Measurements from ENCODE around the gene RASA3. TPM values are rescaled to one million over a fixed set of nuclear protein-coding genes. Genes with fewer than 3 reads are reported as not detected.
"Not testable (repeated sequence)": the region's sequence is repeated elsewhere in the genome, so short reads cannot be mapped to it uniquely, and the experiment has no call there.

RASA3 gene, protein sequence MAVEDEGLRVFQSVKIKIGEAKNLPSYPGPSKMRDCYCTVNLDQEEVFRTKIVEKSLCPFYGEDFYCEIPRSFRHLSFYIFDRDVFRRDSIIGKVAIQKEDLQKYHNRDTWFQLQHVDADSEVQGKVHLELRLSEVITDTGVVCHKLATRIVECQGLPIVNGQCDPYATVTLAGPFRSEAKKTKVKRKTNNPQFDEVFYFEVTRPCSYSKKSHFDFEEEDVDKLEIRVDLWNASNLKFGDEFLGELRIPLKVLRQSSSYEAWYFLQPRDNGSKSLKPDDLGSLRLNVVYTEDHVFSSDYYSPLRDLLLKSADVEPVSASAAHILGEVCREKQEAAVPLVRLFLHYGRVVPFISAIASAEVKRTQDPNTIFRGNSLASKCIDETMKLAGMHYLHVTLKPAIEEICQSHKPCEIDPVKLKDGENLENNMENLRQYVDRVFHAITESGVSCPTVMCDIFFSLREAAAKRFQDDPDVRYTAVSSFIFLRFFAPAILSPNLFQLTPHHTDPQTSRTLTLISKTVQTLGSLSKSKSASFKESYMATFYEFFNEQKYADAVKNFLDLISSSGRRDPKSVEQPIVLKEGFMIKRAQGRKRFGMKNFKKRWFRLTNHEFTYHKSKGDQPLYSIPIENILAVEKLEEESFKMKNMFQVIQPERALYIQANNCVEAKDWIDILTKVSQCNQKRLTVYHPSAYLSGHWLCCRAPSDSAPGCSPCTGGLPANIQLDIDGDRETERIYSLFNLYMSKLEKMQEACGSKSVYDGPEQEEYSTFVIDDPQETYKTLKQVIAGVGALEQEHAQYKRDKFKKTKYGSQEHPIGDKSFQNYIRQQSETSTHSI
- polyA plus RNA-seq, result 52.8 TPM

DNA sequence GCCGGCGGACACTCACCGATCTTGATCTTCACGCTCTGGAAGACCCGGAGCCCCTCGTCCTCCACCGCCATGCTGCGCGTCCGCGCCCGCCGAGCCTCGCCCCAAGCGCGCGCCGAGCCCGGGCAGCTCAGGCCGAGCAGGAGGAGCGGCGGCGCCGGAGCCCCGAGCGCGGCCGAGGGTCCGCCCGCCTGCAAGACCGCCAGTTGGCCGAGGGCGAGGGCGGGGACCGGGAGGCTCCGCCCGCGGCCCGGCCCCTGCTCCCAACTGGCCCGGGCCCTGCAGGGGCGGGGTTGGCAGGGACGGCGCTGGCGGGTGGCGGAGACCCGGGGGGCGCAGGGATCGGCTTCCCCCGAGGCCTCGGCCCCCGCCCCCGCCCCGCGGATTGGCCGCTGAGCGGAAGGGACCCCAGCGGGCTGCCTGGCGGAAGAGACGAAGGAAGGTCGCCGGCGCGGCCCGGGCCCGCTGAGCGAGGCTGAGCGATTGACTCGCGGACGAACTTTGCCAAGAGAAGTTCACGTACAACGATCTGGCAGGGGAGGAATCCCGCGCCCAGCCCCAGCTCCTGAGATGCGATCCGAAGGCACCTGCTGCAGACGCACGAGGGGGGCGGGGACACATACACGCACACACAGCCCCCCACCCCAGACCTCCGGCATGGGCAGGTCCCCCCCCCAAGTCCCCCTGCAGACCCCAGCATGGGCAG is at the start of gene RASA3:
Gene RASA3, minus strand, starts transcription at position 205 of the 703 bp plus-strand sequence. Its CDS starts 134 bp downstream, at position 71.
- Mint-ChIP-seq H3K27ac (peak within 1 kb of the TSS; percentile 84 to 97 (median 93)), H3K4me1 (peaks cover 26 to 48% (median 32%) of the 10 kb centered on the region in 3 donors), H3K4me3 (peak within 1 kb of the TSS; percentile 81 to 100 (median 98)), H3K27me3 (no peaks in the 10 kb centered on the region), H3K9me3 (peaks cover 0 to 1% (median 0%) of the 10 kb centered on the region in 3 donors), H3K36me3 (no peaks in the 10 kb centered on the region)

DNA sequence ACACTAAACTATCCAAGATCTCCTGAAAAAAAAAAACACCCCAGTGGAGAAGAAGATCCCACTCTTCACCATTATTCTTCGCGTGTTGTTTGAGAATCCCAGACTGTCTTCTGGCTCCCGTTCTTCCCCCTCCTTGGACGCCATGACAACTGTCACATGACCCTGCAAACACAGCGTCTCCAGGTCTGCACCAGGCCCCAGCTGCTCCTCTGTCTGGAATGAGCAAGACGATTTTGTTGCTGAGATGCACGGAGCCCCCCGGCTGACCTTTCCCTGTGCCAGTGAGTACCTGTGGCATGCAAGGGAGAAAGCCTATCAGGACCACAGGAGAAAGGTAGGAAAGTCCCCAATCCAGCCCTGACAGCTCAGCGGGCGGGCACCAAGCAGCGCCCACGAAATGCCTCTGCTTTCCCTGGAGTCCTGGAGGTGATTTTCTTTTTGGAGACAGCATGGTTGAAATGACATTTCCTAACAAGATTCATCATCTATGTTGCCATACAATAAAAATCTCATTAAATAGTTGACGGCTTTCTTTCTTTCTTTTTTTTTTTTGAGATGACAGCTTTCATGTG is 46.8 kb upstream of the RASA3 start, which contains the start of gene CFAP97D2:
Gene CFAP97D2, plus strand, starts transcription at position 171 of the 572 bp plus-strand sequence. Its CDS starts 74 bp downstream, at position 245.
- H3K36me3 Mint-ChIP-seq, result peaks cover 11% of the 10 kb centered on the region
- H3K27me3 Mint-ChIP-seq, result peaks cover 29% of the 10 kb centered on the region
- no peak within 1 kb of the TSS for H3K4me3 Mint-ChIP-seq
- peaks cover 0 to 5% (median 3%) of the 10 kb centered on the region in 3 donors for H3K4me1 Mint-ChIP-seq
- no peak within 1 kb of the TSS for H3K27ac Mint-ChIP-seq
- H3K9me3 Mint-ChIP-seq, result peaks cover 0 to under 1% (median 0%) of the 10 kb centered on the region in 3 donors

DNA sequence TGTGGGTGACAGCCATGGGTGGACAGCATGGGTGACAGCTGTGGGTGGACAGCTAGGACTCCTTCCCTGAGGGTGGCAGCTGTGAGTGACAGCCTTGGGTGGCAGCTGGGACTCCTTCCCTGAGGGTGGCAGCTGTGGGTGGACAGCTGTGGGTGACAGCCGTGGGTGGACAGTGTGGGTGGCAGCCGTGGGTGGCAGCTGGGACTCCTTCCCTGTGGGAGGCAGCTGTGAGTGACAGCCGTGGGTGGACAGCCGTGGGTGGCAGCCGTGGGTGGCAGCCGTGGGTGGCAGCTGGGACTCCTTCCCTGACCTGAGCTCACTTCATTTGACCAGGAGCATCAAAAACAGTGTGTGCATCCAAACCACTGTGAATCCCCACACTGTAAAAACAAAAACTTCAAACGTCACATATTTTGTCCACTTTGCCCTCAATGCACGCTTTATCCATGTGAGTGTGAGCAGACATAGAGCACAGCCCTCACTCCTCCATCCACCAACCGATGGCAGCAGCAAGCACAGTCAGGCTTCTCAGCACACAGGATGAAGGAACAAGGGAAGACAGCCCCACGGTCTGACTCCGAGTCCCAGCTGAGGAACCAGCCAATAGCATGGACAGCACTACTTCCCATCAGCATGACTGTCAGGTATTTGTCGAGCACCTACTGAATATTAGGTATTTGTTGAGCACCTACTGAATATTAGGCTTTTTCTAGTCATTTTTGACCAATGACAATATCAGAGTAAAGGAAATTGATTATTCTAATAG is 45.0 kb upstream of the RASA3 start:
- Mint-ChIP-seq H3K9me3 (peaks cover 2 to 12% (median 3%) of the 10 kb centered on the region in 3 donors), H3K4me1 (peaks cover 0 to 4% (median 3%) of the 10 kb centered on the region in 3 donors), H3K36me3 (peaks cover 12% of the 10 kb centered on the region), H3K27me3 (peaks cover 24% of the 10 kb centered on the region), H3K27ac (peak overlapping the region in 1 of 3 donors; percentile 4), H3K4me3 (no peak overlapping the region)

DNA sequence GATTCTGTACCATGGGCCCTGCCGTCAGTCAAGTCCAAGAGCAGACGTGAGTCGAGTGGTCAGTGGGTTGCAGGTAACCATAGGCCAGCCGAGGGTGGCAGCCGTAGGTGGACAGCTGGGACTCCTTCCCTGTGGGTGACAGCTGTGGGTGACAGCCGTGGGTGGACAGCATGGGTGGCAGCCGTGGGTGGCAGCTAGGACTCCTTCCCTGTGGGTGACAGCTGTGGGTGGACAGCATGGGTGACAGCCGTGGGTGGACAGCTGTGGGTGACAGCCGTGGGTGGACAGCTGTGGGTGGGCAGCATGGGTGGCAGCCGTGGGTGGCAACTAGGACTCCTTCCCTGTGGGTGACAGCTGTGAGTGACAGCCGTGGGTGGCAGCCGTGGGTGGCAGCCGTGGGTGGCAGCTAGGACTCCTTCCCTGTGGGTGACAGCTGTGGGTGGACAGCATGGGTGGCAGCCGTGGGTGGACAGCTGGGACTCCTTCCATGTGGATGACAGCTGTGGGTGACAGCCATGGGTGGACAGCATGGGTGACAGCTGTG is 44.0 kb upstream of the RASA3 start:
- Mint-ChIP-seq H3K27me3 (peaks cover 21% of the 10 kb centered on the region), H3K36me3 (peaks cover 12% of the 10 kb centered on the region), H3K9me3 (peaks cover 5 to 18% (median 5%) of the 10 kb centered on the region in 3 donors)
- H3K27ac Mint-ChIP-seq, H3K4me1 Mint-ChIP-seq, H3K4me3 Mint-ChIP-seq: not testable (repeated sequence)

DNA sequence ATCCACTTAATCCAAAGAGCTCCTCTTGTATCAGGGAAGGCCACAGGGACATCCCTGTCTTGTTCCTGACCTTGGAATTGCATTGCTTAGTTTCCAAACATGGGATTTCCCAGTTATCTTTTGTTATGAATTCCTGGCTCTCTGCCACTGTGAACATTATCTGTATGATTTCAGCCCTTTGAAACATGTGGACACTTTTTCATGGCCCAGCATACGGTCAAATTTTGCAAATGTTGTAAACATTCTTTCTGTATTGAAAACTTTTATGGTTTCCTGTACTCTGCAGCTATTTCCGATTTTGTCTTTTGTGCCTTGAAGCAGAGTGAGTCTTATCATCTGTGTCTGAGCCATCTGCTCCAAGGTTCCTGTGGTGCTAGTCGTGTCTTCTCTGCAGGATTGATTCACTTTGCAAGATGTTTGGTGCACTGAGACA is 42.1 kb upstream of the RASA3 start:
- H3K4me1 Mint-ChIP-seq, result peaks cover 0 to 4% (median 3%) of the 10 kb centered on the region in 3 donors
- peaks cover 4% of the 10 kb centered on the region for H3K36me3 Mint-ChIP-seq
- H3K27me3 Mint-ChIP-seq, result peaks cover 9% of the 10 kb centered on the region
- no peak overlapping the region for H3K4me3 Mint-ChIP-seq
- peaks cover 5 to 21% (median 5%) of the 10 kb centered on the region in 3 donors for H3K9me3 Mint-ChIP-seq
- H3K27ac Mint-ChIP-seq, result no peak overlapping the region

DNA sequence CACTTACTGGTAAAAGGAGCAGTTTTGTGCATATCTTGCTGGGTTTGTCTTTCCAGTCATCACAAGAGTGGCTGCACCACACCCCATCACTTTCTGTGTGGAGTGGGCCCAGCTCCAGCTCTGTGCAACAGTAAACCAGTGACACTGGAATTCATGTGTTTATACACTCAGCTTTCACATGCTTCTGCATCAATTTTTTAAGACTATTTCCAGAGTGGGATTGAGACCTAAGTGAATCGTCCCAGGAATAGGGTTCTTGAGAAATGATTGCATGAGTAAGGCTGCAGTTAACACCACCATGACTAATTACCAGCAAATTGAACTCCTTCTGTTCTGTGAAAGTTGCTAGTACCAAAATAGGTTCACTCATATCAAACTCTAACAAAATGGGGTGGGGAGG is 41.3 kb upstream of the RASA3 start:
- no peak overlapping the region for H3K27ac Mint-ChIP-seq
- peaks cover 4% of the 10 kb centered on the region for H3K36me3 Mint-ChIP-seq
- peaks cover 0 to 4% (median 3%) of the 10 kb centered on the region in 3 donors for H3K4me1 Mint-ChIP-seq
- peaks cover 5 to 21% (median 5%) of the 10 kb centered on the region in 3 donors for H3K9me3 Mint-ChIP-seq
- H3K4me3 Mint-ChIP-seq, result no peak overlapping the region
- peaks cover 7% of the 10 kb centered on the region for H3K27me3 Mint-ChIP-seq

DNA sequence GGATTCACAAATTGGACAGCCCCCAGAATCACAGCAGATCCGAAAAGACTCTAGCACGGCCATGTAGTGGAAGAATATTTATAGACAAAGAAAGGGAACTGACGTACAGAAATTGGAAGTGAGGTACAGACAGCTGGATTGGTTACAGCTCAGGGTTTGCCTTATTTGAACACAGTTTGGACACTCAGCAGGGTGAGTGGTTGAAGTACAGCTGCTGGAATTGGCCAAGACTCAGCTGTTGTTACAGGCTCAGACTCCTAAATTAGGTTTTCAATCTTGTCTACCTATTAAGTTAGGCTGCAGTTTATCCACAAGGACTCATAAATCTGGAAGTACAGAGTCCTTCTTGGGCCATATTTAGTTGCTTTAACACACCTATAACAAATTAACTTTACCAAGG is 40.8 kb upstream of the RASA3 start:
- H3K27ac Mint-ChIP-seq, result peak overlapping the region in 1 of 3 donors; percentile 68

DNA sequence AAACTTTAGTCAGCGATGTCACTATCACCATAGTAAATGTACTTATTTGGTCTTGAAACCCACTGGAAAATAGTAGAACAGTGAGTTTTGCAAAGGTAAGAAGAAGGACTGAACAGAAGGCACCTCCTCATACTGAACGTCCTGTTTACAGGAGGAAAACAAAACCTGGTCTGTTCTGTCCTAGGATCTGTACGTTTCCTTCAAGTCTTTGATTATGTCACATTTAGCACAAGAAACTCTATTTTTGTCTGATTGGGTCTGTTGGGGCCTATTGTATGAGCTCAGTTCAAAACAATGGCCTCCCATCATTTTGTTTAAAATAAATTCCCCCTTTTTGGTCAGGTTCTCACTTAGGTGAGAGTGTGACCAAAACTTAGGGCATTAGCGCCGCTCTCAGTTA is 35.5 kb upstream of the RASA3 start:
- peaks cover 1% of the 10 kb centered on the region for H3K36me3 Mint-ChIP-seq
- H3K4me1 Mint-ChIP-seq, result peaks cover 6 to 8% (median 7%) of the 10 kb centered on the region in 3 donors
- no peak overlapping the region for H3K4me3 Mint-ChIP-seq
- no peak overlapping the region for H3K27ac Mint-ChIP-seq
- H3K9me3 Mint-ChIP-seq, result peaks cover 3 to 12% (median 3%) of the 10 kb centered on the region in 3 donors
- H3K27me3 Mint-ChIP-seq, result peaks cover 14% of the 10 kb centered on the region

More for the DNA sequence above, 40.8 kb upstream of the RASA3 start:
- Mint-ChIP-seq H3K9me3 (peaks cover 5 to 21% (median 5%) of the 10 kb centered on the region in 3 donors), H3K27me3 (peaks cover 7% of the 10 kb centered on the region), H3K4me3 (no peak overlapping the region), H3K4me1 (peaks cover 0 to 3% (median 0%) of the 10 kb centered on the region in 3 donors), H3K36me3 (peaks cover 2% of the 10 kb centered on the region)

DNA sequence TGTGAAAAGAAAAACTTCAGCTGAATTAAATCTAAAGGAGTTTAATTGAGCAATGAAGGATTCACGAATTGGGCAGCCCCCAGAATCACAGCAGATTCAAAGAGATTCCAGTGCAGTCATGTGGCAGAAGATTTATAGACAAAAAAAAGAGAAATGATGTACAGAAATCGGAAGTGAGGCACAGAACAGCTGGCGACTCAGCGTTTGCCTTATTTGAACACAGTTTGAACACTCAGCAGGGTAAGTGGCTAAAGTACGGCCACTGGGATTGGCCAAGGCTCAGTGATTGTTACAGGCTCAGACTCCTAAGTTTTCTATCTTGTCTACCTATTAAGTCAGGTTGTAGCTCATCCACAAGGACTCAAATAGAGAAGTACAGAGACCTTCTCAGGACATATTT is 35.0 kb upstream of the RASA3 start:
- H3K4me1 Mint-ChIP-seq, result peaks cover 9 to 10% (median 9%) of the 10 kb centered on the region in 3 donors
- H3K9me3 Mint-ChIP-seq, result peaks cover 2 to 9% (median 3%) of the 10 kb centered on the region in 3 donors
- peaks cover 14% of the 10 kb centered on the region for H3K27me3 Mint-ChIP-seq
- peak overlapping the region in 1 of 4 donors; percentile 21 for H3K4me3 Mint-ChIP-seq
- H3K36me3 Mint-ChIP-seq, result no peaks in the 10 kb centered on the region
- H3K27ac Mint-ChIP-seq, result peak overlapping the region in 1 of 3 donors; percentile 18

DNA sequence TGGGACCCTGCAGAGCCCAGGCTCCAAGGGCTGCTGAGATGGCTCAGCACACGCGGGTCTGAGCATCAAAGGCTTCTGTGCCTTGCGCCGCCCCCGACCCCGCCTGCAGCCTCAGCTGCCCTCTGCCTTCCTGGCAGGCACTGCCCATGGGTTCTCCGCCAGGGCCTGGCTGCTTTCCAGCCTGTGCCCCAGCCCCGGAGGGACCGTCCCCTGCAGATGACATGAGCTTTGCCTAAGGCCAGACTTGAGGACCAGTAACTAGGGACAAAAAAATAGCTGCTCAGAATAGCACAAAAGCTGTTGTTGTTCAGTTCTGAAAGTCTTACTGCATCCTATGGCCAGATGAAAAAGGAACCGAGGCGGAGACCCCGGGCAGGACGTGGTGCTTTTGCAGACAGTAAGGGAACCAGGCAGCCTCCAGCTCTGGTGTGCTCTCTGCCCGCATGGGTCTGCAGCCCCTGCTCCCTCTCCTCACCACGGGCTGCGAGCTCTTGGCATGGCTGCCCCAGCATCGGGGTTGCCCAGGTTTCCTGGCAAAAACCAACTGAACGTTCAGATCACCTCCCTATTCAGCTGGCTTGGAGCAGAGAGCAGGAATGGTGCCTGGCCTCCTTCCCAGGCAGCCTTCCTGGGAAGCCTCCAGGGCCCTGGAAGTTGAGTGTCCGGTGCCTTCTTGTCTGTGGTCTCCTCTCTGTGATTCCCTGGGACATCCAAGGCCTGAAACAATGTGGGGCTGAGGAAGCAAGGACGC is 34.1 kb upstream of the RASA3 start:
- Mint-ChIP-seq H3K36me3 (no peaks in the 10 kb centered on the region), H3K9me3 (peaks cover 0 to 4% (median 0%) of the 10 kb centered on the region in 3 donors), H3K27ac (peak overlapping the region in 1 of 3 donors; percentile 18), H3K4me3 (no peak overlapping the region), H3K4me1 (peaks cover 18% of the 10 kb centered on the region in 3 donors), H3K27me3 (peaks cover 19% of the 10 kb centered on the region)

DNA sequence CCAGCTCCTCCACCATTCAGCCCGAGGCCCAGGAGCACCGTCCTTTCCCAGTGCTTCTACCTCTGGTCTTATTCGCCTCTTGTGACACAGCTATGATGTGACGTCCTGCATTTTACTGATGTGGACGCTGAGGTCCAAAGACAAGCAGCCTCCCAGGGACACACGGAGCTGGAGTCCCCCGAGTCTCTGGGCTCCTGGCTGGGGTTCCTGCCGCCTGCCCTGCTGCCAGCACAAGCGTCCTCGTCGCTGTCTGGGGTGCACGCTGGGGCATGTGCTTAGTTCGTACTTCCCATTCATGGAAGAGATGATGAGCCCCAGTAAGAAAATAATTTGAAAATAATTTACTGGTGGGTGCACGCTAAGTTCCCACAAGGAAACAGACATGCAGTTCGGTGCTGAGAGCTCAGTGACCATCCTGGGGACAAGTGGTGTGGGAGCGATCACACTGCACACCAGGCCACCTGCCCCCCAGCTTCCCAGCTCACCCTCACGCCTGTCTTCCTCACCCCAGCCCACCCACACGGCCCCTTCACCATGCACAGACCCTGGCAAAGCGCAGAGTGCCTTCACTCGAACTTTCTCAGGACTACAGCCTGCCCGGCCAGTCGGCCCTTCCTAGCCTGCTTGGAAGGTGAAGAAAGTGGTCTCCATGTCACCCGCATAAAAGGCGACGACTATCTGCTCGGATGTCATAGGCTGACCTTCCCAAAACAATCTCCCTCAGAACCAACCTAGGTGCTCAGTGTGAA is 32.4 kb upstream of the RASA3 start:
- Mint-ChIP-seq H3K4me1 (peaks cover 19 to 32% (median 25%) of the 10 kb centered on the region in 3 donors), H3K27me3 (peaks cover 25% of the 10 kb centered on the region), H3K36me3 (no peaks in the 10 kb centered on the region), H3K9me3 (no peaks in the 10 kb centered on the region), H3K27ac (no peak overlapping the region), H3K4me3 (no peak overlapping the region)

DNA sequence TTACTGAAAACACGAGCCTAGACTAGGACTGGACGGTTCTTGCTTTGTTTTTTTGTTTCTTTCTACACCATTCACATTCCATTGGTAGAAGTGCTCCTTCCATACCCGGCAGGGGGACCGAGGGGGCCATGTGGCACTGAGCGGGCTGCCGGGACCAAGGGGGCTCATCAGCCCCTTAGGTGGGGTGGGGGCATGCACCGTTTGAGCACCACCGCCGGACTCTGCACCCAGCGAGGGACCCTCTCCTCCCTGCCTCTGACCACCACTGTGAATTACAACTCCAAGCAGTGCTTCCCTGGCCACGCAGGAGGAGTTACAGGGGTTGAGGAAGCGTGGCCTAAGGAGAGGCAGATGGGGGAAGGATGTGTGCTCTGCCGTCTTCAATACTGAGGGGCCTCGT is 31.6 kb upstream of the RASA3 start:
- no peak overlapping the region for H3K27ac Mint-ChIP-seq
- peaks cover 25% of the 10 kb centered on the region for H3K27me3 Mint-ChIP-seq
- H3K9me3 Mint-ChIP-seq, result no peaks in the 10 kb centered on the region
- H3K4me3 Mint-ChIP-seq, result no peak overlapping the region
- no peaks in the 10 kb centered on the region for H3K36me3 Mint-ChIP-seq
- peaks cover 27 to 40% (median 32%) of the 10 kb centered on the region in 3 donors for H3K4me1 Mint-ChIP-seq
